Measurements from ENCODE around the gene PRELID2.

The PRELID2 gene

GRCh38 chr5:145775893-145776444 is 59.2 kb downstream of the PRELID2 start:
- TF ChIP-seq, protein P1, sequence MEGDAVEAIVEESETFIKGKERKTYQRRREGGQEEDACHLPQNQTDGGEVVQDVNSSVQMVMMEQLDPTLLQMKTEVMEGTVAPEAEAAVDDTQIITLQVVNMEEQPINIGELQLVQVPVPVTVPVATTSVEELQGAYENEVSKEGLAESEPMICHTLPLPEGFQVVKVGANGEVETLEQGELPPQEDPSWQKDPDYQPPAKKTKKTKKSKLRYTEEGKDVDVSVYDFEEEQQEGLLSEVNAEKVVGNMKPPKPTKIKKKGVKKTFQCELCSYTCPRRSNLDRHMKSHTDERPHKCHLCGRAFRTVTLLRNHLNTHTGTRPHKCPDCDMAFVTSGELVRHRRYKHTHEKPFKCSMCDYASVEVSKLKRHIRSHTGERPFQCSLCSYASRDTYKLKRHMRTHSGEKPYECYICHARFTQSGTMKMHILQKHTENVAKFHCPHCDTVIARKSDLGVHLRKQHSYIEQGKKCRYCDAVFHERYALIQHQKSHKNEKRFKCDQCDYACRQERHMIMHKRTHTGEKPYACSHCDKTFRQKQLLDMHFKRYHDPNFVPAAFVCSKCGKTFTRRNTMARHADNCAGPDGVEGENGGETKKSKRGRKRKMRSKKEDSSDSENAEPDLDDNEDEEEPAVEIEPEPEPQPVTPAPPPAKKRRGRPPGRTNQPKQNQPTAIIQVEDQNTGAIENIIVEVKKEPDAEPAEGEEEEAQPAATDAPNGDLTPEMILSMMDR (IDR thresholded peaks at IDR 0.05; ENCODE audit: low read depth, low read length, missing control alignments): no peak
- H3K4me3 ChIP-seq (ENCODE audit: low read depth, low read length): no peak overlapping the region
- no peak for DNase-seq (ENCODE audit: low read depth)

GRCh38 chr5:145775411-145775810 is 59.7 kb downstream of the PRELID2 start:
- TF ChIP-seq, protein P1 (IDR thresholded peaks at IDR 0.05; ENCODE audit: low read depth, low read length, missing control alignments): no peak
- no peak for DNase-seq (ENCODE audit: low read depth)
- H3K4me3 ChIP-seq (ENCODE audit: low read depth, low read length): no peak overlapping the region

- no peak for DNase-seq (ENCODE audit: low read depth)
- TF ChIP-seq, protein P1 (IDR thresholded peaks at IDR 0.05; ENCODE audit: low read depth, low read length, missing control alignments): no peak
Observed at GRCh38 chr5:145774442-145774841, 60.7 kb downstream of the PRELID2 start.

GRCh38 chr5:145772466-145772865 is 62.7 kb downstream of the PRELID2 start:
- H3K4me3 ChIP-seq (ENCODE audit: low read depth, low read length): no peak overlapping the region
- TF ChIP-seq, protein P1 (IDR thresholded peaks at IDR 0.05; ENCODE audit: low read depth, low read length, missing control alignments): no peak
- no peak for DNase-seq (ENCODE audit: low read depth)

More at GRCh38 chr5:145774442-145774841, 60.7 kb downstream of the PRELID2 start:
- no peak overlapping the region for H3K4me3 ChIP-seq (ENCODE audit: low read depth, low read length)

GRCh38 chr5:145768863-145769262 is 66.3 kb downstream of the PRELID2 start:
- no peak for DNase-seq (ENCODE audit: low read depth)
- no peak overlapping the region for H3K4me3 ChIP-seq (ENCODE audit: low read depth, low read length)
- TF ChIP-seq, protein P1 (IDR thresholded peaks at IDR 0.05; ENCODE audit: low read depth, low read length, missing control alignments): no peak

DNA sequence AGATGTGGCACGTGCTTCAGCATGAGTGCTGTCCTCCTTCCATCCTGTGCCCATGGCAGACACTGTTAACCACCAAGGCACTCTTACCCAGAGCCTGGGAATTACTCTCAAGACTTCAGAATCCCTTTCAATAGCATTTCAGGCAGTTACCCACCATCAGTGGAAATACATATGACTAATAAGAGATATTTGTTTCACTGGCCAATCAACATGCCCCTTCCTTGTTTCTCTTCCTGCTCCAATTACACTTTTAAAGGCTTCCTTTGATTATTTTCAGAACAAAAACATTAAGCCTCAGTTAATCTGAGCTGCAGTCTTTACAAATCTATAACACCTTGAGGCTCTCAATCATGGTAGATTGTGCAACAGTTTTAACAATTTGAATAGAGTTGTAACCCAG is 70.8 kb downstream of the PRELID2 start:
- TF ChIP-seq, protein P1 (IDR thresholded peaks at IDR 0.05; ENCODE audit: low read depth, low read length, missing control alignments): no peak
- H3K4me3 ChIP-seq (ENCODE audit: low read depth, low read length): no peak overlapping the region
- no peak for DNase-seq (ENCODE audit: low read depth)

GRCh38 chr5:145762833-145763232 is 72.3 kb downstream of the PRELID2 start:
- TF ChIP-seq, protein P1 (IDR thresholded peaks at IDR 0.05; ENCODE audit: low read depth, low read length, missing control alignments): no peak
- H3K4me3 ChIP-seq (ENCODE audit: low read depth, low read length): no peak overlapping the region
- no peak for DNase-seq (ENCODE audit: low read depth)
